ENCODE data around the gene SNRNP48.

SNRNP48 gene

DNA sequence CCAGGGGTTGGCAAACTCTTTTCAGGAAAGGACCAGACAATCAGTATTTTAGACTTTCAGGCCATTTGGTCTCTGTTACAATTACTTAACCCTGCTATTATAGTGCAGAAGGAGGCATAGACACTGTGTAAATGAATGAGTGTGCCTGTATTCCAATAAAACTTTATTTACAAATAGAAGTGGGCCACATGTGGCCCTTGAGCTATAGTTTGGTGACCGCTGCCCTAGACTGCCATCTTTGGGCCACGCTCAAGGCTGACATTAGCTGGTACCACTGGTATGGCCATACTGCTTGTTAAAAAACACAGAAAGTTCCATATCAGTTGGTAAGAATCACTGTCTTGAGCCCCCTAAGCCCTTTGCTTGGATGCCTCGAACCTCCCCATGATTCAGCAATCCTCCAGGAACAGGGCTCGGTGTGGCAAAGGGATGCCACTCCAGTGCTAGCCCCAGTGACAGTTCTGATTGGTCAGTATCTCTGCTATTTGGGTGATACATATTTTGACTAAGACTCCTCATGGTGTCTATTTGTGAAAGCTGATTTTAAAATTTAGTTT, 23.3 kb upstream of the SNRNP48 start:
- ChIA-PET CTCF (interaction anchor here (1.4 kb wide), 1 partner anchor 17 kb away, joined by 3 read pairs; no protein-coding TSS in a partner anchor), POLR2A (no interaction called here)
- TF ChIP-seq, protein P1, sequence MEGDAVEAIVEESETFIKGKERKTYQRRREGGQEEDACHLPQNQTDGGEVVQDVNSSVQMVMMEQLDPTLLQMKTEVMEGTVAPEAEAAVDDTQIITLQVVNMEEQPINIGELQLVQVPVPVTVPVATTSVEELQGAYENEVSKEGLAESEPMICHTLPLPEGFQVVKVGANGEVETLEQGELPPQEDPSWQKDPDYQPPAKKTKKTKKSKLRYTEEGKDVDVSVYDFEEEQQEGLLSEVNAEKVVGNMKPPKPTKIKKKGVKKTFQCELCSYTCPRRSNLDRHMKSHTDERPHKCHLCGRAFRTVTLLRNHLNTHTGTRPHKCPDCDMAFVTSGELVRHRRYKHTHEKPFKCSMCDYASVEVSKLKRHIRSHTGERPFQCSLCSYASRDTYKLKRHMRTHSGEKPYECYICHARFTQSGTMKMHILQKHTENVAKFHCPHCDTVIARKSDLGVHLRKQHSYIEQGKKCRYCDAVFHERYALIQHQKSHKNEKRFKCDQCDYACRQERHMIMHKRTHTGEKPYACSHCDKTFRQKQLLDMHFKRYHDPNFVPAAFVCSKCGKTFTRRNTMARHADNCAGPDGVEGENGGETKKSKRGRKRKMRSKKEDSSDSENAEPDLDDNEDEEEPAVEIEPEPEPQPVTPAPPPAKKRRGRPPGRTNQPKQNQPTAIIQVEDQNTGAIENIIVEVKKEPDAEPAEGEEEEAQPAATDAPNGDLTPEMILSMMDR (IDR thresholded peaks at IDR 0.05; ENCODE audit: control extremely low read depth, extremely low read depth, low read depth, missing control alignments) = no peak
- DNase-seq (ENCODE audit: extremely low spot score) = no peak

DNA sequence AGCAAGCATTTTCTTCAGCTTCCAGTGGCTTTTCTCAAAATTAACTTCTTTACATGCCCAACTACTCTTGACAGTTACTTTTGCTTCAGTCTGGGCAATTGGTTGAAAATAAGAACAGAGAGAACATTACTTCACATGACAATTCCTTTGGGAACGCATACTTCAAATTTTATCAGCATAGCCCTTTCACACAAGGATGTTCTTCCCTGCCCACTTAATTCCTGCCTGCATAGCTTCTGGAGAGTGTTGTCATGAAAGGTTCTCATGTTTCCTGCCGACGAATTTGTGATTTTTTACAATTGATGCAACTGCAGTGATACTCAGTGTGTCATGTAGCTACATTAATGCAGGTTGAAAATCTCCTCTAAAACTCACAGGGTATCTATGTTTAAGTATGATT, 22.0 kb upstream of the SNRNP48 start:
- TF ChIP-seq, protein P1 (IDR thresholded peaks at IDR 0.05; ENCODE audit: control extremely low read depth, extremely low read depth, low read depth, missing control alignments) = no peak
- POLR2A ChIA-PET = no interaction called here
- no peak for DNase-seq (ENCODE audit: extremely low spot score)
- CTCF ChIA-PET = interaction anchor here (1.2 to 1.3 kb wide), 2 partner anchors 13 to 22 kb away, joined by 3 read pairs; partner anchors contain the start of gene SNRNP48

DNA sequence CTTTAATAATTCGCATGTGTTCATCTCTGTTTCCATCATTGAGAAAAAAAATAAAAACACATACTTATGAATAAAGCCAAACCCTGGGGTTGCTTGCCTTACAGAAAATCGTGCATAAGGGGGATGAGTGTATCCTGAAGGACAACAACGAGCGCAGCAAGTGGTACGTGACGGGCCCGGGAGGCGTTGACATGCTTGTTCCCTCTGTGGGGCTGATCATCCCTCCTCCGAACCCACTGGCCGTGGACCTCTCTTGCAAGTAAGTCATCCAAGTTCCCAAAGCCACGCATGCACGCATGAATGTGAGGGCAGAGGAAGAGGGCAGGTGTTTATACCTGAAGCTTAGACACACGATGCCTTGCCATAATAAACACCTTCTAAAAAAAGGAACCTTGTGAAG, 20.9 kb upstream of the SNRNP48 start:
- TF ChIP-seq, protein P1 (IDR thresholded peaks at IDR 0.05; ENCODE audit: control extremely low read depth, extremely low read depth, low read depth, missing control alignments) = no peak
- DNase-seq (ENCODE audit: extremely low spot score) = no peak
- POLR2A ChIA-PET = no interaction called here
- CTCF ChIA-PET = interaction anchor here (1.2 to 1.3 kb wide), 2 partner anchors 14 to 21 kb away, joined by 3 read pairs; partner anchors contain the start of gene SNRNP48

DNA sequence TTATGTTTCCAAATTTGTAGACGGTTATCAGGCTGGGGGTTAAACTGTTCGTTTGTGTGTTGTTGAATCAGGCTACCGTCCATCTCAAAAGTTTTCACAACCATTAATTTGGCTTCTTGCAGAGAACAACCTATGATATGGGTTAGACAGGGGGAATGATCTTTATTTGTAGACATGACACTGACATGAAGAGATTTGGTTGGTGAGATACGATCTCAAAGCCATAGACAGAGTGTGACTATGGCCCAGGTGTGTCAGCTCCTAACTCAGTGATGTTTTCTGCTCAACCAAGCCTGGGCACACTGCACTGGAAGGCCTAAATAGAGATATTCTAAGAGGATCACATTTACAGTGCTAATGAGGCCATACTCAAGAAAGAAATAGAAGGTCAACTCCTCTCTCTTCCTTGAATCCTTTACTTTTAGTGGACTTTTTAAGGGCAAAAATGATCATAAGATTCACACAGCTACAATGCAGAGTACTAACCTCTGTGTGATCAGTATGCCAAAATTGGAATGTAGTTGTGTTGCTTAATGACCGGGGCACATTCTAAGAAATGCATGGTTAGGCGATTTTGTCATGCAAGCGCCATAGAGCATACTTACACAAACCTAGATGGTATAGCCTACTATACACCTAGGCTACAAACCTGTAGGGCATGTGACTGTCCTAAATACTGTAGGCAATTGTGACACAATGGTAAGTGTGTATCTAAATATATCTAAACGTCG, 17.6 kb upstream of the SNRNP48 start:
- ChIA-PET POLR2A (no interaction called here), CTCF (interaction anchor here (1.6 kb wide), 1 partner anchor 15 kb away, joined by 3 read pairs; no protein-coding TSS in a partner anchor)
- DNase-seq (ENCODE audit: extremely low spot score) = no peak
- TF ChIP-seq, protein P1 (IDR thresholded peaks at IDR 0.05; ENCODE audit: control extremely low read depth, extremely low read depth, low read depth, missing control alignments) = no peak

DNA sequence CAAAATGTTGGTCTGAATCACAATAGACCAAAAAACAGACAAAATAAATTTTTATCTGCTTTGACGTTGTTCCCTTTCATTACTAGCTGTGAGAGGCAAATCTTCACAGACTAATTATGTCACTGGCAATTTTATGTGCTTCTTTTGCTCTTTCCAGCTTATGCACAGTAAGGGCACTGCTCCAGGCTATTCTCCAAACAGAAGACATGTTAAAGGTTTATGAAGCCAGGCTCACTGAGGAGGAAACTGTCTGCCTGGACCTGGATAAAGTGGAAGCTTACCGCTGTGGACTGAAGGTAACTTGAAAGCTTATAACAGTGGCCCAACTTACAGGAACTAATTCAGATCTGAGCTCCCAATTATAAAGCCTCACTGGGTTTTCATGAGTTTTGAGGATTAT, 15.5 kb upstream of the SNRNP48 start:
- no peak for DNase-seq (ENCODE audit: extremely low spot score)
- POLR2A ChIA-PET = no interaction called here
- CTCF ChIA-PET = interaction anchor here (1.1 to 1.3 kb wide), 3 partner anchors 11 to 25 kb away, joined by 3 to 4 read pairs (median 4); no protein-coding TSS in a partner anchor
- TF ChIP-seq, protein P1 (IDR thresholded peaks at IDR 0.05; ENCODE audit: control extremely low read depth, extremely low read depth, low read depth, missing control alignments) = no peak

DNA sequence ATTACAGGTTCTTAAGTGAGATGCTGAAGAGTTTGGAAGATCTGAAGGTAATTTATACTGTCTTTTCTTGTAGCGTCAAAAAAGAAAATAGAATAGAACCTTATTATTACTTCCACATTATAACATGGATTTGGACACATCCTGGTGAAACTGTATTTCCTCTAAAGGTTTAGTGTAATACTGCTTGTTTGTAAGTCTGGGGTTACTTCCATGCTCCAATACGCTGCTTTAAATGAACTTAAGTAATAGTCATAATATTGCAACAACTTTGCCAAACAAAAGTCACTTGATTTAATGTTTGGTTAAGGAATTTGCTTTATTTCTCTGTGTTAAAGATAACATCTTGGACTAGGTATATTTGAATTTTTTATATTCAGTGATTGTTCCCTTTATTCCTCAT, 11.5 kb upstream of the SNRNP48 start:
- TF ChIP-seq, protein P1 (IDR thresholded peaks at IDR 0.05; ENCODE audit: control extremely low read depth, extremely low read depth, low read depth, missing control alignments) = no peak
- DNase-seq (ENCODE audit: extremely low spot score) = no peak
- ChIA-PET CTCF (no interaction called here), POLR2A (no interaction called here)
